H1 (cell line): Measurements from ENCODE around the gene PPP1R3G. TPM values are rescaled to one million over a fixed set of nuclear protein-coding genes. Genes with fewer than 3 reads are reported as not detected.

Experiments used
- CTCF ChIA-PET: fragments of 300-600 bp; sonication (Branson Sonifier 250); formaldehyde crosslinking; loops from one replicate; lab custom pipeline; 2021; ENCODE audit not compliant: partially characterized antibody; lab: Charles Lee
- POLR2A ChIA-PET: fragments of 300-600 bp; sonication (Branson Sonifier 250); formaldehyde crosslinking; loops from one replicate; lab custom pipeline; 2021; ENCODE audit warnings: inconsistent platforms; ENCODE audit not compliant: partially characterized antibody; lab: Charles Lee
- DNase-seq, 2 experiments: peaks; one replicate each; pipeline versions ENCODE4 v3.0.0 to v3.0.0-alpha.2; 2010 to 2022; ENCODE audit warnings: low spot score in 2 of 2, low read depth in 1 of 2, mixed read lengths in 1 of 2
- FAIRE-seq: peaks from 2 replicates; lab custom pipeline; 2011; peaks lifted over from hg19 to GRCh38; lab: Jason Lieb, UNC
- H2AFZ ChIP-seq: 2 replicates; pipeline ENCODE4 v1.8.1; 2012; ENCODE audit warnings: low read length, inconsistent platforms
- H2AK5ac ChIP-seq: 2 replicates; pipeline ENCODE4 v1.6.1; 2013; ENCODE audit warnings: low read depth, low read length
- H2BK120ac ChIP-seq: replicated peaks from 2 replicates; pipeline ENCODE3; 2013; ENCODE audit warnings: low read depth, low read length, inconsistent platforms
- H2BK12ac ChIP-seq: 2 replicates; pipeline ENCODE4 v1.6.1; 2013; ENCODE audit warnings: low read depth, low read length
- H2BK15ac ChIP-seq: 2 replicates; pipeline ENCODE4 v1.6.1; 2013; ENCODE audit warnings: low read length
- H2BK20ac ChIP-seq: 2 replicates; pipeline ENCODE4 v1.6.1; 2013; ENCODE audit warnings: low read length
- H2BK5ac ChIP-seq: 2 replicates; pipeline ENCODE4 v1.6.1; 2013; ENCODE audit warnings: low read depth, low read length
- H3K14ac ChIP-seq: 2 replicates; pipeline ENCODE4 v1.6.1; 2013; ENCODE audit warnings: inconsistent platforms; ENCODE audit not compliant: insufficient read length
- H3K18ac ChIP-seq: 2 replicates; pipeline ENCODE4 v1.6.1; 2013; ENCODE audit warnings: low read length; ENCODE audit errors: extremely low read depth
- H3K23ac ChIP-seq: 2 replicates; pipeline ENCODE4 v1.6.1; 2013; ENCODE audit warnings: inconsistent platforms; ENCODE audit not compliant: insufficient read length
- H3K23me2 ChIP-seq: 2 replicates; pipeline ENCODE4 v1.6.1; 2013; ENCODE audit warnings: low read depth, low read length
- H3K27ac ChIP-seq: 2 replicates; pipeline ENCODE4 v1.6.1; 2011; ENCODE audit warnings: low read depth, low read length, inconsistent platforms
- H3K27me3 ChIP-seq, 4 experiments: replicated peaks in 1 of 4; 1 replicate in 1 of 4; 2 replicates in 3 of 4; pipeline versions ENCODE4 v1.6.1 to v1.8.1; 2011 to 2013; ENCODE audit warnings: low read length in 3 of 4, mild to moderate bottlenecking in 3 of 4, inconsistent platforms in 2 of 4, mixed read lengths in 2 of 4, moderate library complexity in 1 of 4; ENCODE audit not compliant: control insufficient read depth in 3 of 4, insufficient read depth in 3 of 4; ENCODE audit errors: extremely low read depth in 1 of 4
- H3K36me3 ChIP-seq, 4 experiments: 2 replicates each; pipeline versions ENCODE4 v1.6.1 to v1.8.1; 2011 to 2013; ENCODE audit warnings: mild to moderate bottlenecking in 4 of 4, low read length in 3 of 4, moderate library complexity in 2 of 4, control low read depth in 1 of 4, inconsistent platforms in 1 of 4; ENCODE audit not compliant: insufficient read depth in 4 of 4, control insufficient read depth in 2 of 4
- H3K4ac ChIP-seq: replicated peaks from 2 replicates; pipeline ENCODE3; 2013; ENCODE audit warnings: low read length, low read depth, mixed read lengths, inconsistent platforms; ENCODE audit not compliant: insufficient read length
- H3K4me1 ChIP-seq, 4 experiments: replicated peaks in 1 of 4; 1 replicate in 1 of 4; 2 replicates in 3 of 4; pipeline versions ENCODE4 v1.6.1 to v1.8.1; 2011 to 2013; ENCODE audit warnings: low read length in 3 of 4, inconsistent platforms in 2 of 4, mixed read lengths in 1 of 4; ENCODE audit not compliant: insufficient read depth in 4 of 4, control insufficient read depth in 3 of 4
- H3K4me2 ChIP-seq, 2 experiments: 2 replicates each; pipeline versions ENCODE4 v1.6.1 to v1.8.1; 2011 to 2013; ENCODE audit warnings: low read depth in 2 of 2, low read length in 2 of 2, control low read depth in 1 of 2, inconsistent platforms in 1 of 2, mild to moderate bottlenecking in 1 of 2; ENCODE audit not compliant: insufficient read depth in 1 of 2
- H3K4me3 ChIP-seq, 4 experiments: fragments of 200-600, 300-600 bp in 1 of 4; sonication (generic), shearing (Covaris generic), sonication (Bioruptor Twin) in 1 of 4; 2 replicates each; pipeline versions ENCODE4 v1.5.1 to v1.8.1; 2011 to 2016; ENCODE audit warnings: low read length in 4 of 4, low read depth in 3 of 4, control low read depth in 2 of 4, inconsistent platforms in 2 of 4, mild to moderate bottlenecking in 2 of 4, mixed read lengths in 1 of 4, moderate library complexity in 1 of 4; ENCODE audit not compliant: insufficient read depth in 2 of 4; ENCODE audit errors: extremely low read depth in 1 of 4
- H3K56ac ChIP-seq: replicated peaks from 2 replicates; pipeline ENCODE3; 2013; ENCODE audit warnings: low read depth, mild to moderate bottlenecking, mixed read lengths, low read length, inconsistent platforms; ENCODE audit not compliant: insufficient read length
- H3K79me1 ChIP-seq: 2 replicates; pipeline ENCODE4 v1.6.1; 2013; ENCODE audit warnings: low read depth, low read length, control low read depth
- H3K79me2 ChIP-seq, 2 experiments: 2 replicates each; pipeline versions ENCODE4 v1.6.1 to v1.8.1; 2012 to 2013; ENCODE audit warnings: low read length in 2 of 2, mild to moderate bottlenecking in 2 of 2, inconsistent platforms in 1 of 2; ENCODE audit not compliant: insufficient read depth in 2 of 2, control insufficient read depth in 1 of 2
- H3K9ac ChIP-seq, 4 experiments: replicated peaks in 1 of 4; 1 replicate in 1 of 4; 2 replicates in 3 of 4; pipeline versions ENCODE4 v1.6.1 to v1.8.1; 2011 to 2013; ENCODE audit warnings: low read depth in 3 of 4, low read length in 3 of 4, control low read depth in 2 of 4, mild to moderate bottlenecking in 2 of 4, moderate library complexity in 2 of 4, inconsistent platforms in 1 of 4; ENCODE audit errors: extremely low read depth in 1 of 4
- H3K9me3 ChIP-seq, 2 experiments: 2 replicates each; pipeline versions ENCODE4 v1.6.1 to v1.8.1; 2012 to 2013; ENCODE audit warnings: mild to moderate bottlenecking in 2 of 2, moderate library complexity in 2 of 2, control low read depth in 1 of 2, inconsistent platforms in 1 of 2, low read depth in 1 of 2, low read length in 1 of 2, mixed read lengths in 1 of 2; ENCODE audit not compliant: insufficient read depth in 2 of 2
- H4K20me1 ChIP-seq, 2 experiments: replicated peaks in 1 of 2; 2 replicates each; pipeline versions ENCODE3 to v1.8.1; 2011 to 2013; ENCODE audit warnings: inconsistent platforms in 2 of 2, low read length in 2 of 2, mild to moderate bottlenecking in 1 of 2; ENCODE audit not compliant: insufficient read depth in 2 of 2, control insufficient read depth in 1 of 2
- H4K5ac ChIP-seq: 2 replicates; pipeline ENCODE4 v1.6.1; 2013; ENCODE audit warnings: low read length, low read depth, mixed read lengths, inconsistent platforms; ENCODE audit not compliant: insufficient read length
- H4K8ac ChIP-seq: 2 replicates; pipeline ENCODE4 v1.8.0; 2013; ENCODE audit warnings: mild to moderate bottlenecking, moderate library complexity, low read length, inconsistent platforms; ENCODE audit not compliant: insufficient read depth; ENCODE audit errors: extremely low read depth
- H4K91ac ChIP-seq: replicated peaks from 2 replicates; pipeline ENCODE3; 2013; ENCODE audit warnings: low read length, mixed read lengths, inconsistent platforms; ENCODE audit not compliant: insufficient read length
- RBBP5 ChIP-seq: IDR thresholded peaks from 2 replicates; pipeline ENCODE4 v1.7.1; 2012; ENCODE audit warnings: low read depth, mild to moderate bottlenecking, inconsistent platforms, low read length, moderate library complexity, borderline replicate concordance
- WGBS, 2 experiments: shearing (Covaris generic) in 1 of 2; methylation state at CpG; one replicate each; pipeline versions ENCODE4 v1.1.6 to v1.1.7; 2013 to 2015; ENCODE audit warnings: low lambda C conversion rate in 2 of 2, mixed read lengths in 2 of 2, inconsistent platforms in 1 of 2, low coverage in 1 of 2, missing lambda C conversion rate in 1 of 2; ENCODE audit not compliant: insufficient replicate concordance in 2 of 2, insufficient coverage in 1 of 2, insufficient read length in 1 of 2; ENCODE audit errors: extremely low coverage in 1 of 2, missing lambda C conversion rate in 1 of 2; 5-methylcytosine and 5-hydroxymethylcytosine counted together
- polyA plus RNA-seq, 7 experiments: library from polyadenylated mRNA; depleted of rRNA in 3 of 7; stranded (reverse) in 5 of 7; unstranded in 2 of 7; fragments of >200 nt in 5 of 7; fragments of 200-250 nt in 2 of 7; gene quantifications; 1 replicate in 5 of 7; 2 replicates in 1 of 7; 4 replicates in 1 of 7; pipeline versions ENCODE4 v1.2.1 to v1.2.3, GENCODE V29; 2011 to 2013; ENCODE audit warnings: missing spikeins in 2 of 7, mixed read lengths in 2 of 7
- total RNA-seq: library from RNA; stranded (reverse); fragmentation: NEBNext Ultra II Directional; extraction: Animal tissue kit (Norgen Biotek cat#: 25700); gene quantifications from 2 replicates; pipeline ENCODE4 v1.2.1, GENCODE V29; 2021

Gene PPP1R3G
- total and polyA plus RNA-seq, 2 of the 8 experiments (the other 6 are each of a cell fraction or from before 2014, with no cell fraction given) = 0.03 to 0.09 TPM

- H3K56ac ChIP-seq = no peak overlapping the region
- no peak for FAIRE-seq
- no peaks in the 10 kb centered on the region for H3K36me3 ChIP-seq
- H2BK5ac ChIP-seq = no peak overlapping the region
- 90% methylated on average over 9 of the region's 10 CpGs; no CpG with 5 or more reads in 1 of the 2 experiments for WGBS, 2 experiments
- H3K23ac ChIP-seq = no peak overlapping the region
- H3K4me2 ChIP-seq = no peak overlapping the region
- no peak overlapping the region for H3K4me3 ChIP-seq
- no peak overlapping the region for H3K27ac ChIP-seq
- no peak overlapping the region for H4K5ac ChIP-seq
- H2BK120ac ChIP-seq = no peak overlapping the region
- H2AFZ ChIP-seq = no peak overlapping the region
- H3K9me3 ChIP-seq = no peaks in the 10 kb centered on the region
- H3K18ac ChIP-seq = no peak overlapping the region
- 0 out of 2 replicates have a peak overlapping the region, but pooled peaks have one; percentile 23 for H4K8ac ChIP-seq
- no peaks in the 10 kb centered on the region for H4K20me1 ChIP-seq
- DNase-seq = no peak
- no peaks in the 10 kb centered on the region for H3K23me2 ChIP-seq
- no peak overlapping the region for H3K9ac ChIP-seq
- POLR2A ChIA-PET = no interaction called here
- no peak overlapping the region for H4K91ac ChIP-seq
- no peak overlapping the region for H2BK15ac ChIP-seq
- H3K79me1 ChIP-seq = no peaks in the 10 kb centered on the region
- CTCF ChIA-PET = interaction anchor here (1.2 to 3.0 kb wide), 4 partner anchors 9 to 275 kb away, joined by 3 to 18 read pairs (median 4); no protein-coding TSS in a partner anchor
- H3K4me1 ChIP-seq = no peaks in the 10 kb centered on the region; a peak in 1 of 7 replicates
- H3K14ac ChIP-seq = no peak overlapping the region
- no peak overlapping the region for H2BK20ac ChIP-seq
- H2AK5ac ChIP-seq = no peak overlapping the region
- H3K27me3 ChIP-seq = no peaks in the 10 kb centered on the region
- no peak overlapping the region; the same call in 1 of the 2 replicates for H2BK12ac ChIP-seq
- H3K4ac ChIP-seq = no peak overlapping the region
- no peaks in the 10 kb centered on the region for H3K79me2 ChIP-seq
- TF ChIP-seq RBBP5 = no peak
Observed at GRCh38 chr6:5105146-5105545, 20.0 kb downstream of the PPP1R3G start.
